Measurements from ENCODE around the gene ATP9A. TPM values are rescaled to one million over a fixed set of nuclear protein-coding genes. Genes with fewer than 3 reads are reported as not detected.
A peak's percentile ranks its signal among the peaks of the same experiment; 100 is the strongest.

The ATP9A gene
- total RNA-seq, 2 donors from 2014 or later = 19.5 to 23.4 TPM

DNA sequence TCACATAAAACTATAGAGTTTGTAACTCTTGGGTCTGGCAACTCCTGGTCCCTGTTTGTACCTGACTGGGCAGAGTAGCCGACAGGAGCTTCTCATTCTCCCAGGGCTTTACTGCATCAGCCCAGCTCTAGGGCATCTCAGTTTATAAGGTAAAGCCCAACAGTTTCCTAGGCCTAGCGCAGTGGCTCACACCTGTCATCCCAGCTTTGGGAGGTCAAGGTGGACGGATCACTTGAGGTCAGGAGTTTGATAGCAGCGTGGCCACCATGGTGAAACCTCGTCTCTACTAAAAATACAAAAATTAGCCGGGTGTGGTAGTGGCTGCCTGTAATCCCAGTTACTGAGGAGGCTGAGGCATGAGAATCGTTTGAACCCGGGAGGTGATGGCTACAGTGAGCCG is 47.8 kb downstream of the ATP9A start:
- DNase-seq (ENCODE audit: low spot score) = no peak
- Histone ChIP-seq H3K4me3 (no peak overlapping the region), H3K27me3 (no peaks in the 10 kb centered on the region), H3K36me3 (no peaks in the 10 kb centered on the region), H3K9me3 (no peaks in the 10 kb centered on the region), H3K27ac (no peak overlapping the region), H3K4me1 (no peaks in the 10 kb centered on the region)
- TF ChIP-seq, protein P1, sequence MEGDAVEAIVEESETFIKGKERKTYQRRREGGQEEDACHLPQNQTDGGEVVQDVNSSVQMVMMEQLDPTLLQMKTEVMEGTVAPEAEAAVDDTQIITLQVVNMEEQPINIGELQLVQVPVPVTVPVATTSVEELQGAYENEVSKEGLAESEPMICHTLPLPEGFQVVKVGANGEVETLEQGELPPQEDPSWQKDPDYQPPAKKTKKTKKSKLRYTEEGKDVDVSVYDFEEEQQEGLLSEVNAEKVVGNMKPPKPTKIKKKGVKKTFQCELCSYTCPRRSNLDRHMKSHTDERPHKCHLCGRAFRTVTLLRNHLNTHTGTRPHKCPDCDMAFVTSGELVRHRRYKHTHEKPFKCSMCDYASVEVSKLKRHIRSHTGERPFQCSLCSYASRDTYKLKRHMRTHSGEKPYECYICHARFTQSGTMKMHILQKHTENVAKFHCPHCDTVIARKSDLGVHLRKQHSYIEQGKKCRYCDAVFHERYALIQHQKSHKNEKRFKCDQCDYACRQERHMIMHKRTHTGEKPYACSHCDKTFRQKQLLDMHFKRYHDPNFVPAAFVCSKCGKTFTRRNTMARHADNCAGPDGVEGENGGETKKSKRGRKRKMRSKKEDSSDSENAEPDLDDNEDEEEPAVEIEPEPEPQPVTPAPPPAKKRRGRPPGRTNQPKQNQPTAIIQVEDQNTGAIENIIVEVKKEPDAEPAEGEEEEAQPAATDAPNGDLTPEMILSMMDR (IDR thresholded peaks at IDR 0.05) = no peak

DNA sequence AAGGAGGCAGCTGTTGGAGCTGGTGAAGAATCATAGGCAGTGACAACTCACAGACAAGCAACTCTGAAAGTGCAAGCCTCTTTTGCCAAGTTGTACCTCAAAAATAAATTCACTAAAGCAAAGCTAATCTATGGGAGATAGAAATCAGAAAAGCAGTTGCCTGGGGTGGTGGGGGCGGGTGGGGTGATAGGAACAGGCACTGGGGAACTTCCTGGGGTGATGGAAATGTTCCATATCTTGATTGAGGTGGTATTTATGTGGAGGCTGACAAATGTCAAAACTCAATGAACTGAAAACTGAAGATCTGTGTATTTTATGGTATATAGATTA is 52.4 kb downstream of the ATP9A start:
- Histone ChIP-seq H3K4me1 (no peaks in the 10 kb centered on the region), H3K36me3 (no peaks in the 10 kb centered on the region), H3K27ac (no peak overlapping the region), H3K9me3 (no peaks in the 10 kb centered on the region), H3K27me3 (no peaks in the 10 kb centered on the region), H3K4me3 (no peak overlapping the region)
- TF ChIP-seq, protein P1 (IDR thresholded peaks at IDR 0.05) = no peak
- no peak for DNase-seq (ENCODE audit: low spot score)

DNA sequence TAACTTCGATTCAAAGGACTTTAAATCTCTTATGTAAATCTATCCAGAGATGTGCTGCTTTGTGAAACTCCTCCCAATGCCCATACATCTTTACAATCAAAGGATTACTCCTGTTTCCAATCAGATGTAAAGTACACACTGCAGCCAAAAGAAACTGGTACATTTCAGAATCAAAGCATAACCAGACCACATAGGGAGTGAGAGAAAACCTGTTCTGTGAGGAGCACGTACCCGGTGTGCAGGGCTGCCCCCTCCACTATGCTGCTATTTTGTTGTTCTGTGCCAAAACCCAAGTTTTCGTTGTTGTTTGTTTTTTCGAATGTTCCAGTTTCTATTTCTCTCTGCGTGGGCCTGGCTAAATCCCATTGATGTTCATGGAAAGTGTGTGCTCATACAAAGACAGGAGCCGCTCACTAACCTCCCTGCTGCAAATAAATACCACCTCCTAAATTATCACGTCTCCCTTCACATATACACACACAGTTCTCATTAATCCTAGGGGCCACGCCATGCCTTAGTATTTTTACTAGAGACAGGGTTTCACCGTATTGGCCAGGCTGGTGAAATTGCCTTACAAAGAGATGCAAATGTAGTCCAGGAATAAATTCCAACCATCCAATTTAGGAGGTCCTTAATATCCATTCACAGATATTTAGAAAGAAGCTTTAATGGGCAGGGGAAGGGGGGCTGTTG is 52.9 kb downstream of the ATP9A start:
- no peaks in the 10 kb centered on the region for H3K4me1 ChIP-seq
- no peaks in the 10 kb centered on the region for H3K36me3 ChIP-seq
- TF ChIP-seq, protein P1 (IDR thresholded peaks at IDR 0.05) = no peak
- no peak for DNase-seq (ENCODE audit: low spot score)
- no peaks in the 10 kb centered on the region for H3K27me3 ChIP-seq
- no peak overlapping the region for H3K4me3 ChIP-seq
- no peak overlapping the region for H3K27ac ChIP-seq
- no peaks in the 10 kb centered on the region for H3K9me3 ChIP-seq

DNA sequence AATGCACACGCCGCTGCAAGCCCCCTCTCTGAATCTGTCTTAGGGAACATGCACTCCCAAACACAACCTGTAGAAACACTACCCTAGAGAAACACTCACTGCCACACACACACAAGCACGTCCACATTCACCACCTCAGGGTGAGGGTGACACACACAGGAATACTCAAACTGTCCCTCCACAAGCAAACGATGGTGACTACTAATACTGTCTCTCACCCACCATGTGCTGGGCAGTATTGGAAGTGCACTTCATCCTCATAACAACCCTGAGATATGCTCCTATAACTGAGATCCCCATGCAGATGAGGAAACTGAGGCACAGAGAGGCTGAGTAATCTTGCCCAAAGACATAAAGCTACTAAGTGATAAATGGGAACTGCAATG is 55.0 kb downstream of the ATP9A start:
- Histone ChIP-seq H3K27me3 (no peaks in the 10 kb centered on the region), H3K36me3 (no peaks in the 10 kb centered on the region), H3K27ac (no peak overlapping the region), H3K4me3 (no peak overlapping the region), H3K4me1 (no peaks in the 10 kb centered on the region), H3K9me3 (no peaks in the 10 kb centered on the region)
- TF ChIP-seq, protein P1 (IDR thresholded peaks at IDR 0.05) = no peak
- DNase-seq (ENCODE audit: low spot score) = no peak

DNA sequence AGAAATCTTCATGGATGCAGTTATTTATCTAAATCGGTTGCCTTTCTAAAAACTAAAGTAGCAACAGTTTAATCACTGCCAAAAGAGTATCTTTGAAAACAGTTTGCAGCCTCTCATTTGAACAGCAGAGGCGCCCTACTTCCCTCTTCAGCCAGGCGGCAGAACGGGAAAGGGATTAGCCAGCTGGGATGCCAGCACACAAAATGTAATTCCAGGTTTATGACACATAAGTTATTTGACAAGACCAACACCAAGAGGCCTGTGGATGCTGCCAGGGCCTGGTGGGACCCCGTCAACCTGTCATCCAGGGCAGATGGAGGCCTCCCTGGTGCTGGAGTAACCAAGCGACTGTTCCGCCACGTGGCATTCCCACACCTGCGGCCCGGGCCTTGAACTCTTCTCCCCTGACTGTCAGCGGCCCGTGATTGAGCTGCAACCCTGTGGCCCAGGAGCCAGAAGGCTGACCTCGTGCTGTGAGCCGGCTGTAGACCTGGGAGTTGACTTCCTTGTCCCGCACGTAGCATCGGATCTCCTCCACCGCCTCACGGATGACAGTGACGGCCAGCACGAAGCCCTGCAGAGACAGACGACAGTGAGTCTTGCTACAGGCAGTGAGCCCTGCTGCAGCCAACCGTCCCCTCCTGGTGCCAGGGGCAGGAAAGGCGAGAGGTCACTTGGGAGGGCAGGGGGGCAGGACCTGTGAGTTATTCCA is 55.5 kb downstream of the ATP9A start:
- no peak for DNase-seq (ENCODE audit: low spot score)
- no peaks in the 10 kb centered on the region for H3K27me3 ChIP-seq
- H3K9me3 ChIP-seq = no peaks in the 10 kb centered on the region
- no peak overlapping the region for H3K4me3 ChIP-seq
- no peaks in the 10 kb centered on the region for H3K36me3 ChIP-seq
- H3K27ac ChIP-seq = no peak overlapping the region
- TF ChIP-seq, protein P1 (IDR thresholded peaks at IDR 0.05) = peak in 1 of 2 donors; percentile 26
- H3K4me1 ChIP-seq = no peaks in the 10 kb centered on the region

Measured in right atrium auricular region (tissue), 2 donors.